GM23338 (cell line): ENCODE data around the gene SAFB2. TPM values are rescaled to one million over a fixed set of nuclear protein-coding genes. Genes with fewer than 3 reads are reported as not detected.

Experiments
- ATAC-seq: fragments of 200-7000 bp; cut with Tn5 transposase; 3 replicates; pipeline ENCODE4 v1.9.1; 2020
- DNase-seq: peaks from one replicate; pipeline ENCODE4 v3.0.0-alpha.2; 2015; ENCODE audit warnings: low spot score
- H2AFZ ChIP-seq: fragments of 200-600 bp; sonication (generic); 2 replicates; pipeline ENCODE4 v1.8.0; 2016; ENCODE audit warnings: antibody characterized with exemption, mild to moderate bottlenecking, moderate library complexity
- H3F3A ChIP-seq: fragments of 200-600 bp; sonication (generic); replicated peaks from 2 replicates; pipeline ENCODE4 v1.8.0; 2017; ENCODE audit warnings: antibody characterized with exemption, mixed run types, low read depth
- H3K27ac ChIP-seq: fragments of 200-600 bp; sonication (generic); 2 replicates; pipeline ENCODE4 v1.6.1; 2016; ENCODE audit warnings: low read depth
- H3K27me3 ChIP-seq: fragments of 200-600 bp; sonication (generic); 2 replicates; pipeline ENCODE4 v1.8.0; 2016; ENCODE audit warnings: mild to moderate bottlenecking, mixed run types, moderate library complexity; ENCODE audit not compliant: insufficient read depth
- H3K36me3 ChIP-seq: fragments of 200-600 bp; sonication (generic); 2 replicates; pipeline ENCODE4 v1.8.0; 2016; ENCODE audit warnings: mild to moderate bottlenecking; ENCODE audit not compliant: insufficient read depth
- H3K4me1 ChIP-seq: fragments of 200-600 bp; sonication (generic); 2 replicates; pipeline ENCODE4 v1.8.0; 2016; ENCODE audit warnings: mild to moderate bottlenecking, moderate library complexity; ENCODE audit not compliant: insufficient read depth
- H3K4me2 ChIP-seq: fragments of 200-600 bp; sonication (generic); 2 replicates; pipeline ENCODE4 v1.7.1; 2017; ENCODE audit warnings: mixed run types
- H3K4me3 ChIP-seq: fragments of 200-600 bp; sonication (generic); 2 replicates; pipeline ENCODE4 v1.6.1; 2016; ENCODE audit warnings: mixed run types
- H3K79me2 ChIP-seq: fragments of 200-600 bp; sonication (generic); replicated peaks from 2 replicates; pipeline ENCODE4 v1.8.0; 2017; ENCODE audit warnings: mild to moderate bottlenecking; ENCODE audit not compliant: insufficient read depth
- H3K9me2 ChIP-seq: fragments of 200-600 bp; sonication (generic); 2 replicates; pipeline ENCODE4 v1.8.0; 2017; ENCODE audit not compliant: insufficient read depth
- H4K20me1 ChIP-seq: fragments of 200-600 bp; sonication (generic); replicated peaks from 2 replicates; pipeline ENCODE4 v1.8.0; 2017; ENCODE audit warnings: mild to moderate bottlenecking; ENCODE audit not compliant: insufficient read depth
- H3K27ac Mint-ChIP-seq: 2 replicates; pipeline ENCODE4 v1.8.0; 2020; ENCODE audit warnings: inconsistent platforms, mild to moderate bottlenecking, moderate library complexity, mixed read lengths
- H3K27me3 Mint-ChIP-seq: 3 replicates; pipeline ENCODE4 v1.8.0; 2022; ENCODE audit warnings: low read depth, mild to moderate bottlenecking, moderate library complexity, mixed read lengths, inconsistent platforms; ENCODE audit not compliant: insufficient read depth, poor library complexity
- H3K36me3 Mint-ChIP-seq: 3 replicates; pipeline ENCODE4 v1.8.0; 2021; ENCODE audit warnings: low read depth, mild to moderate bottlenecking, inconsistent platforms, moderate library complexity, mixed read lengths
- H3K4me1 Mint-ChIP-seq: 3 replicates; pipeline ENCODE4 v1.8.0; 2020; ENCODE audit warnings: mild to moderate bottlenecking, inconsistent platforms, mixed read lengths
- H3K4me3 Mint-ChIP-seq: 3 replicates; pipeline ENCODE4 v1.8.0; 2021; ENCODE audit warnings: moderate library complexity, mild to moderate bottlenecking, inconsistent platforms, mixed read lengths
- H3K9me3 Mint-ChIP-seq: 3 replicates; pipeline ENCODE4 v1.8.0; 2020; ENCODE audit warnings: moderate library complexity, mild to moderate bottlenecking, inconsistent platforms, mixed read lengths
- CREB1 ChIP-seq: fragments of 250-450 bp; sonication (Bioruptor Pico); IDR thresholded peaks from 2 replicates; pipeline ENCODE4 v1.5.0; 2020; ENCODE audit warnings: low read depth, mild to moderate bottlenecking, moderate library complexity
- CTCF ChIP-seq, 2 experiments: fragments of 200-600 bp in 1 of 2; sonication (generic) in 1 of 2; conservative IDR thresholded peaks; 2 replicates each; pipeline versions ENCODE4 v1.5.1 to v1.6.1; 2016 to 2017; ENCODE audit warnings: antibody characterized with exemption in 2 of 2, low read depth in 2 of 2, mild to moderate bottlenecking in 2 of 2, moderate library complexity in 1 of 2
- EZH2 ChIP-seq: fragments of 200-600 bp; sonication (generic); IDR thresholded peaks from one replicate; pipeline ENCODE4 v1.8.0; 2017; ENCODE audit warnings: antibody characterized with exemption, mild to moderate bottlenecking, low read depth; ENCODE audit not compliant: unreplicated experiment
- EZH2phosphoT487 ChIP-seq: fragments of 200-600 bp; sonication (generic); IDR thresholded peaks from one replicate; pipeline ENCODE4 v1.8.1; 2018; ENCODE audit warnings: antibody characterized with exemption; ENCODE audit not compliant: unreplicated experiment
- JUNB ChIP-seq: IDR thresholded peaks from one replicate; pipeline ENCODE4 v1.6.1; 2016; ENCODE audit warnings: antibody characterized with exemption; ENCODE audit not compliant: unreplicated experiment
- NANOG ChIP-seq: IDR thresholded peaks from 2 replicates; pipeline ENCODE4 v1.6.1; 2016; ENCODE audit warnings: antibody characterized with exemption, borderline replicate concordance
- POLR2AphosphoS5 ChIP-seq: IDR thresholded peaks from 2 replicates; pipeline ENCODE4 v1.6.1; 2016; ENCODE audit warnings: antibody characterized with exemption, low read depth
- REST ChIP-seq: IDR thresholded peaks from one replicate; pipeline ENCODE4 v1.6.1; 2018; ENCODE audit warnings: antibody characterized with exemption; ENCODE audit not compliant: unreplicated experiment
- STAT1 ChIP-seq: IDR thresholded peaks from one replicate; pipeline ENCODE4 v1.6.1; 2016; ENCODE audit warnings: antibody characterized with exemption; ENCODE audit not compliant: unreplicated experiment
- ZNF114 ChIP-seq: fragments of 250-450 bp; sonication (Bioruptor Pico); IDR thresholded peaks from 2 replicates; pipeline ENCODE4 v1.5.0; 2020; ENCODE audit warnings: mild to moderate bottlenecking, moderate library complexity
- ZNF331 ChIP-seq: fragments of 250-450 bp; sonication (Bioruptor Pico); IDR thresholded peaks from 2 replicates; pipeline ENCODE4 v1.5.0; 2020; ENCODE audit warnings: low read depth, mild to moderate bottlenecking, moderate library complexity
- ZNF462 ChIP-seq: fragments of 250-450 bp; sonication (Bioruptor Pico); IDR thresholded peaks from 2 replicates; pipeline ENCODE4 v1.5.0; 2020; ENCODE audit warnings: mild to moderate bottlenecking, moderate library complexity
- polyA plus RNA-seq: library from polyadenylated mRNA; unstranded; fragments of >200 nt; fragmentation: Nextera tagmentation; extraction: Ambion mirVana; gene quantifications from 2 replicates; pipeline ENCODE4 v1.2.1, GENCODE V29; 2016
- total RNA-seq: library from RNA; depleted of rRNA; stranded (reverse); fragments of >200 nt; shearing (Covaris generic); gene quantifications from 2 replicates; pipeline ENCODE4 v1.2.3, GENCODE V29; 2014

SAFB2 gene
- total and polyA plus RNA-seq, 2 experiments from 2014 or later = 37.7 to 102 TPM

- TF ChIP-seq ZNF462 (CRISPR knock-in tag) (no peak), JUNB (no peak), ZNF331 (CRISPR knock-in tag) (no peak), EZH2 (no peak), CREB1 (CRISPR knock-in tag) (no peak), EZH2phosphoT487 (no peak)
Measured at GRCh38 chr19:5671600-5671999, 49.0 kb upstream of the SAFB2 start (continued).

- no peak overlapping the region for H3K27ac Mint-ChIP-seq
- H3K4me3 Mint-ChIP-seq = no peak overlapping the region
- Histone ChIP-seq H3K9me2 (no peaks in the 10 kb centered on the region), H3K36me3 (peaks cover 24% of the 10 kb centered on the region), H3K4me1 (0 out of 2 replicates have a peak, but pooled peaks cover 3% of the 10 kb centered on the region), H3F3A (peaks cover 14% of the 10 kb centered on the region; the same call in 1 of the 2 replicates), H4K20me1 (peaks cover 15% of the 10 kb centered on the region), H3K27ac (no peak overlapping the region), H3K27me3 (no peaks in the 10 kb centered on the region), H3K79me2 (no peaks in the 10 kb centered on the region), H3K4me3 (no peak overlapping the region), H2AFZ (no peak overlapping the region), H3K4me2 (no peak overlapping the region)
- DNase-seq (no peak), ATAC-seq (no peak)
- H3K9me3 Mint-ChIP-seq = no peaks in the 10 kb centered on the region
- peaks cover 72% of the 10 kb centered on the region for H3K36me3 Mint-ChIP-seq
- H3K27me3 Mint-ChIP-seq = peaks cover 19% of the 10 kb centered on the region
- H3K4me1 Mint-ChIP-seq = peaks cover 13% of the 10 kb centered on the region
- TF ChIP-seq POLR2AphosphoS5 = no peak
- TF ChIP-seq ZNF331 (CRISPR knock-in tag) = no peak
- no peak for TF ChIP-seq CTCF (conservative IDR thresholded peaks at IDR 0.05; ENCODE audit: low read depth in 2 of 2)
- no peak for TF ChIP-seq NANOG
- no peak for TF ChIP-seq ZNF114 (CRISPR knock-in tag)
- TF ChIP-seq STAT1 = no peak
- no peak for TF ChIP-seq REST
- TF ChIP-seq JUNB = no peak
Measured at GRCh38 chr19:5669212-5669611, 46.6 kb upstream of the SAFB2 start.
